ENCODE measurements around the gene MYH9.

MYH9 gene

DNA sequence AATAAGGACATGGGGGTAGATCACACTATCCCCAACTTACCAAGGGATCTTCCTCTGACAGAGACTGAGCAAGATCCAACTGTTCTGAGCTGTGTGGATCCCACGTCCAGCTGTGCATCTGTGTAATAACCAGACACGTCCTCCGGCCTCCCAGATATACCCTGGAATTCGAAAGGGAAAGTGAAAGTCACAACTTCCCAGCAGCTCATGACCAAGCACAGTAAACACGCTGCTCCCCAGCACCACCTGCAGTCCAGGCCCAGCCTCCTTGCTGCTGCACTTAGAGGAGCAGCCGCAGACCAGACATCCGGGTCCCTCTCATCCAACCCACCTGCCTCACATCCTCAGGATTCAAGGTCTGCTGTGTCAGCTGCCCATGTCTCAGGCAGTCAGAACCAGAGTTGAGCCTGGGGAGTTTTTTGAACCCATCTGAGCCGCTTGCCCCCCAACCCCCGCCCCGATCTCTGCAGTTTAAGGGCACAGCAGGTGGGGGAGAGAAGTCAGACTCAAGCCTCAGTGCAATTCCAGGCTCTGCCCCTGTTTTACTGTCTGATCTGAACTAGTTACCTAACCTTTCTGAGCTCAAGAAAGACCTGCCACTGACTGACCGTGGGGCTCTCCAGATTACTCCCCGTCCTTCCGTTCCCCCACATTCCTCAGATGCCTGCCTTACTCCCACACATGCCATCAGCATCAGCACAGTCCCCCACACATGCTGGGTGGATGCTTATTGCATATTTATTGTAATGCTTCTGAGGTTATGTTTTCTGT is 148.2 kb downstream of the MYH9 start, which contains the start of gene APOL2:
TSS of gene APOL2 (minus strand) at position 127 of the 771 bp plus-strand sequence. CDS start 6,365 bp downstream, outside the sequence.
- peak; percentile 91 for DNase-seq

- no peak for DNase-seq
These were observed 148.7 kb downstream of the MYH9 start for GRCh38 chr22:36239150-36239400.

GRCh38 chr22:36238373-36239149 is 149.2 kb downstream of the MYH9 start:
- DNase-seq, result peak; percentile 49

DNA sequence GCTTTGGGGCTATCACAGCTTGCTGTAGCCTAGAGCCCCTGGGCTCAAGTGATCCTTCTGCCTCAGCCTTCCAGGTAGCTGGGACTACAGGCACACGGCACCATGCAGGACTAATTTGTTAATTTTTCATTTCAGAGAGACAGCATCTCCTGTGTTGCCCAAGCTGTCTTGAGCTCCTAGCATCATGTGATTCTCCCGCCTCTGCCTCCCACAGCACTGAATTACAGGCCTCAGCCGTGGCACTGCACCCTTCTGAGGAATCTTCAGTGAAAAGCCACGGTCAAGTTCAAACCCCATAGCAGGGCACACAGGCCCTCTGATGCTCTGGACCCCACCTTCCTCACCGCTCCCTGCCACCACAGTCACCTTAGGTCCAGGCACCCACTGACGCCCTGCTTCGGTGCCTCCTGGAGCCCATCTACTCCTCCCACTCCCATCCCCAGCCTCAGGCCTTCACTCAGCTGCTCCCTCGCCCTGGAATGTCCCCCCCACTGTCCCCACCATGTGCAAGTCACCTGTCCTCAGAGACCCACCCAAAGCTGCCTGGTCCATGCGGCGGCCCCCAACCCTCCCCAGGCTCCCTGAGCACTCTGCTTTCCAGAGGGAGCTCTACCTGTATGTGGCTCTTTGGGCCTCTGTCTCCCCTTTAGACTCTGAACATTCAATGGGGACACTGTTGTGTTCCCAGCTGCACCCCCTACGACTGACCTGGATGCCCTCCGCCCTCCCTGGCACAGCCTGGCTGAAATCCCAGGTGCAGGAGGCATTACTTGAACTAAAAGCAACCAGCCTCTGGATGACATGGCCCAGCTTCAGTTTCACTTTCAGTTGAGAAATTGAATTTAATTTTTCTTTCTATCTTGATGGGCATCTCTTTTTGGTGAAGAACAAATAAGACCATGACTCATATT is 150.1 kb downstream of the MYH9 start:
- peak; percentile 56 for DNase-seq

- DNase-seq, result no peak
These were observed 151.1 kb downstream of the MYH9 start for GRCh38 chr22:36236388-36237319.

DNA sequence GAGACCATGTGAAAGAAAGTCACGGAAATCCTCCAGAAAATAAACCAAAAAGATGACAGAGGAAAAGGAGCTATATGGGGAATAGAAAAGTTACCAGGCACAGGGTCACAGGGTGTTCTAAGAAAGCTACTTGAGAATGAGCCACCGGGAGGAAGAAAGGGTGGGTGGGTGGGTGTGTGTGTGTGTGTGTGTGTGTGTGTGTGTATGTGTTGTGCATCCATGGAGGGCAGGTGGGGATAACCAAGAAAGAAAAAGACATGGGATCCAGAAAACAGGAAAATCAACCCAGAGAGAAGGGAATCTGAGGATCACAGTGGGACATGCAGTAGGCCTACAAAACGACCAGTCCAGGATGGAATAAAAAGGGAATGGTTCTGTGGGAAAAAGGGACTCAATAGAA is 152.2 kb downstream of the MYH9 start:
- no peak for DNase-seq

GRCh38 chr22:36234919-36235318 is 152.8 kb downstream of the MYH9 start:
- DNase-seq, result no peak

DNA sequence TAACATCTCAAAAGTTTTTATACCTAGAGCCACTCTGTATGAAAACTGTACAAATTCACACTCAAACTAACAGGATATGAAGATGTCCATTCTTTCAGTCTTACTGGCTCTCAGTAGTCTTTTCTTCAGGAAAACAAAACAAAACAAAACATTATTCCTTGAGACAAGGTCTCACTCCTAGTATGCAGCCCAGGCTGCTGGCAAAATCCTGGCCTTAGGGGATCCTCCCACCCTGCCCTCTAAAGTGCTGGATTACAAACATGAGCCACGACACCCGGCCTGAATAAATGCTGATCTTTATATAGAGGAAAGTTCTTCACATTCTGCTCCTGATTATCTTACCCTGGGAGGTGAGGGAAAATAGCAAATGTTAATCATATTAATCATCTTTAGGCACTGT is 153.6 kb downstream of the MYH9 start:
- no peak for DNase-seq

- no peak for DNase-seq
These were observed 154.0 kb downstream of the MYH9 start for GRCh38 chr22:36233796-36234195.

GRCh38 chr22:36232715-36233401 is 154.9 kb downstream of the MYH9 start:
- DNase-seq, result no peak

All from hematopoietic multipotent progenitor cell treated with erythropoietin and hydrocortisone succinate and interleukin-3 and kit ligand, for 8 days (in vitro differentiated cells).